ENCODE results near the gene LRRC74B. TPM values are rescaled to one million over a fixed set of nuclear protein-coding genes. Genes with fewer than 3 reads are reported as not detected.
"Not testable (repeated sequence)": the region's sequence is repeated elsewhere in the genome, so short reads cannot be mapped to it uniquely, and the experiment has no call there.

Gene LRRC74B
- total RNA-seq, 1 donor from 2014 or later: not detected

- H3K4me3 Mint-ChIP-seq (ENCODE audit: unreplicated experiment): no peak overlapping the region
- no peak for TF ChIP-seq CTCF (IDR thresholded peaks at IDR 0.05; ENCODE audit: unreplicated experiment)
- no peaks in the 10 kb centered on the region for H3K9me3 Mint-ChIP-seq (ENCODE audit: unreplicated experiment)
- peaks cover 20% of the 10 kb centered on the region for H3K27me3 Mint-ChIP-seq (ENCODE audit: unreplicated experiment)
- no peaks in the 10 kb centered on the region for H3K36me3 Mint-ChIP-seq (ENCODE audit: low read depth, unreplicated experiment)
- H3K27ac Mint-ChIP-seq (ENCODE audit: unreplicated experiment): no peak overlapping the region
- peaks cover 27% of the 10 kb centered on the region for H3K4me1 Mint-ChIP-seq (ENCODE audit: unreplicated experiment)
- DNase-seq (ENCODE audit: low spot score): no peak
Observed at GRCh38 chr22:21054714-21055563, 9.2 kb downstream of the LRRC74B start.

DNA sequence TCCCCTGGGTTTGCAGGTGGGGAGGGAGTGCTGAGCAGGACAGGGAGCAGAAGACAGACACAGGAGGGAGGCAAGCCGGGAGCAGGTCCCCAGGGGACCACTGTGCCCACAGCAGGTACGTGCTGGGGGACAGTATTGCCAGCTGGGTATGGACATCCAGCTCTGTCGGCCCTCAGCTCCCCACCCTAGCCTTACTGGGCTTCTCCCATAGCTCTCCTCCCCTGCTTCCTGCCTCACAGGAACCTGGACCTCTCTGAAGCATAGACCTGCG lies 9.8 kb downstream of the LRRC74B start:
- H3K9me3 Mint-ChIP-seq (ENCODE audit: unreplicated experiment): no peaks in the 10 kb centered on the region
- H3K4me1 Mint-ChIP-seq (ENCODE audit: unreplicated experiment): peaks cover 27% of the 10 kb centered on the region
- no peak overlapping the region for H3K4me3 Mint-ChIP-seq (ENCODE audit: unreplicated experiment)
- no peak for DNase-seq (ENCODE audit: low spot score)
- no peak overlapping the region for H3K27ac Mint-ChIP-seq (ENCODE audit: unreplicated experiment)
- no peak for TF ChIP-seq CTCF (IDR thresholded peaks at IDR 0.05; ENCODE audit: unreplicated experiment)
- H3K27me3 Mint-ChIP-seq (ENCODE audit: unreplicated experiment): peaks cover 20% of the 10 kb centered on the region
- H3K36me3 Mint-ChIP-seq (ENCODE audit: low read depth, unreplicated experiment): no peaks in the 10 kb centered on the region

DNA sequence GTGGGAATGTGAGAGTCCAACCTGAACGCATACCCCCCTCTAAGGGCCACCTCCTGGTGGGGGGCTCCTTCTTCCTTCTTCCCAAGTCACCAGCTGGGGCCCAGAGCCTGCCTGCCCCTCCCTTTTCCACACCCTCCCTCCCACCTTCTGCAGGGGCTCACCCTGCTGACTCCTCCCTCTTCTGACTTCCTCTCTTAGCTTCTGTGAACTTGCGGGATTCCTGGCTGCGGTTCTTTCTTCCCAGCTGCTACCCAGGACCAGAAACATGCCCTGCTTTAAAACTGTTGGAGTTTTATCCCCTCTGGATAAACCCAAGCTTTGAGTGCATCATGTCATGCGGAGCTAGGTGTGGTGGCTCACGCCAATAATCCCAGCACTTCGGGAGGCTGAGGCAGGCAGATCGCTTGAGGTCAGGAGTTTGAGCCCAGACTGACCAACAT lies 10.2 kb downstream of the LRRC74B start:
- no peaks in the 10 kb centered on the region for H3K36me3 Mint-ChIP-seq (ENCODE audit: low read depth, unreplicated experiment)
- TF ChIP-seq CTCF (IDR thresholded peaks at IDR 0.05; ENCODE audit: unreplicated experiment): no peak
- DNase-seq (ENCODE audit: low spot score): no peak
- H3K27ac Mint-ChIP-seq (ENCODE audit: unreplicated experiment): peak overlapping the region; percentile 36
- no peaks in the 10 kb centered on the region for H3K9me3 Mint-ChIP-seq (ENCODE audit: unreplicated experiment)
- H3K4me3 Mint-ChIP-seq (ENCODE audit: unreplicated experiment): no peak overlapping the region
- H3K27me3 Mint-ChIP-seq (ENCODE audit: unreplicated experiment): peaks cover 20% of the 10 kb centered on the region
- H3K4me1 Mint-ChIP-seq (ENCODE audit: unreplicated experiment): peaks cover 27% of the 10 kb centered on the region

DNA sequence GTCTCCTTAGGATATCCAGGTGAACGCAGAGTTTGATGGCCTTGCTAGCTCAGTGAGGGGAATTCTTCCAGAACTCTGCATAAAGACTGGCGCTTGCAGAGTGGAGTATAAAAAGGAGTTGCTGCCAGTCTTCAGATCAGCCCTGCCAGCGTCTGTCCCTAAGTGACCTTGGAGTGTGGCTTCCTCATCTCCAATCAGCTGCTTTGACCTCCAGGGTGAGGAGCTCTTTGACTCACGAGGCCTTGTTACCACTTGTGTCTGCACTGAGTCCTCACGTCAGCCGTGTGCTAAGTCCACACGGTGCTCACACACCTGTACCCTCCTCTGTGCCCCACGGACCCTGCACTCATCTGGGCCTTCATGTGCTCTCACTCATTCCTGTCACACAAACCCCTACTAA lies 14.6 kb downstream of the LRRC74B start:
- not testable (repeated sequence) for DNase-seq (ENCODE audit: low spot score); H3K9me3 Mint-ChIP-seq (ENCODE audit: unreplicated experiment); H3K36me3 Mint-ChIP-seq (ENCODE audit: low read depth, unreplicated experiment); H3K4me1 Mint-ChIP-seq (ENCODE audit: unreplicated experiment); H3K4me3 Mint-ChIP-seq (ENCODE audit: unreplicated experiment); H3K27ac Mint-ChIP-seq (ENCODE audit: unreplicated experiment); H3K27me3 Mint-ChIP-seq (ENCODE audit: unreplicated experiment)

GRCh38 chr22:21061660-21062321 lies 16.0 kb downstream of the LRRC74B start:
- not testable (repeated sequence) for H3K4me3 Mint-ChIP-seq (ENCODE audit: unreplicated experiment); H3K27me3 Mint-ChIP-seq (ENCODE audit: unreplicated experiment); H3K27ac Mint-ChIP-seq (ENCODE audit: unreplicated experiment); H3K36me3 Mint-ChIP-seq (ENCODE audit: low read depth, unreplicated experiment); H3K4me1 Mint-ChIP-seq (ENCODE audit: unreplicated experiment); H3K9me3 Mint-ChIP-seq (ENCODE audit: unreplicated experiment); DNase-seq (ENCODE audit: low spot score)

GRCh38 chr22:21064425-21064824 lies 18.7 kb downstream of the LRRC74B start:
- not testable (repeated sequence) for H3K4me3 Mint-ChIP-seq (ENCODE audit: unreplicated experiment); H3K4me1 Mint-ChIP-seq (ENCODE audit: unreplicated experiment); H3K9me3 Mint-ChIP-seq (ENCODE audit: unreplicated experiment)

More at GRCh38 chr22:21064425-21064824, 18.7 kb downstream of the LRRC74B start:
- DNase-seq (ENCODE audit: low spot score); H3K27me3 Mint-ChIP-seq (ENCODE audit: unreplicated experiment); H3K27ac Mint-ChIP-seq (ENCODE audit: unreplicated experiment); H3K36me3 Mint-ChIP-seq (ENCODE audit: low read depth, unreplicated experiment): not testable (repeated sequence)
